Panc1 (cell line): ENCODE data around the gene C1orf116. TPM values are rescaled to one million over a fixed set of nuclear protein-coding genes. Genes with fewer than 3 reads are reported as not detected.
A peak's percentile ranks its signal among the peaks of the same experiment; 100 is the strongest.

ENCODE experiments used
- ATAC-seq: fragments of 200-7000 bp; cut with Tn5 transposase; 2 replicates; pipeline ENCODE4 v1.9.1; 2020; ENCODE audit warnings: mild to moderate bottlenecking, moderate library complexity
- BruUV-seq: library from RNA; stranded (reverse); fragments of 400-500 nt; replicated peaks from 2 replicates; lab custom pipeline; 2021; lab: Mats Ljungman, UMichigan
- CTCF ChIA-PET: fragments of 300-600 bp; sonication (Branson Sonifier 250); formaldehyde crosslinking; loops from one replicate; lab custom pipeline; 2022; ENCODE audit warnings: antibody characterized with exemption; lab: Charles Lee
- POLR2A ChIA-PET: fragments of 300-600 bp; sonication (Branson Sonifier 250); formaldehyde crosslinking; loops from one replicate; lab custom pipeline; 2022; ENCODE audit warnings: antibody characterized with exemption; lab: Charles Lee
- DNase-seq: peaks from one replicate; pipeline ENCODE4 v3.0.0-alpha.2; 2010; ENCODE audit warnings: low read depth, low spot score
- H3K27ac ChIP-seq: 2 replicates; pipeline ENCODE4 v1.5.1; 2011; ENCODE audit warnings: mild to moderate bottlenecking, low read length, inconsistent platforms
- H3K27me3 ChIP-seq: fragments of 200-500 bp; sonication (Bioruptor generic); 2 replicates; pipeline ENCODE4 v1.6.0; 2014; ENCODE audit warnings: low read length, inconsistent platforms; ENCODE audit not compliant: control insufficient read depth, insufficient read depth
- H3K36me3 ChIP-seq: fragments of 200-500 bp; sonication (Bioruptor generic); 2 replicates; pipeline ENCODE4 v1.5.1; 2014; ENCODE audit warnings: inconsistent platforms, mild to moderate bottlenecking, low read length, moderate library complexity; ENCODE audit not compliant: control insufficient read depth, insufficient read depth
- H3K4me1 ChIP-seq: 2 replicates; pipeline ENCODE4 v1.5.1; 2011; ENCODE audit warnings: inconsistent platforms, mild to moderate bottlenecking, low read length, moderate library complexity; ENCODE audit not compliant: control insufficient read depth, insufficient read depth
- H3K4me3 ChIP-seq, 2 experiments: 2 replicates each; pipeline ENCODE4 v1.5.1; 2011 to 2012; ENCODE audit warnings: low read depth in 2 of 2, low read length in 2 of 2, mild to moderate bottlenecking in 2 of 2, inconsistent platforms in 1 of 2, moderate library complexity in 1 of 2
- H3K9me3 ChIP-seq: fragments of 200-500 bp; sonication (Bioruptor generic); 2 replicates; pipeline ENCODE4 v1.5.1; 2014; ENCODE audit warnings: low read depth, mild to moderate bottlenecking, inconsistent platforms, low read length, moderate library complexity; ENCODE audit not compliant: control insufficient read depth, insufficient read depth
- POLR2AphosphoS5 ChIP-seq: IDR thresholded peaks from 2 replicates; pipeline ENCODE4 v1.6.1; 2012; ENCODE audit warnings: mild to moderate bottlenecking, low read depth, low read length, moderate library complexity
- SIN3A ChIP-seq: IDR thresholded peaks from 2 replicates; pipeline ENCODE4 v1.6.1; 2012; ENCODE audit warnings: low read depth, mild to moderate bottlenecking, low read length, moderate library complexity, borderline replicate concordance; ENCODE audit not compliant: insufficient read depth
- TCF7L2 ChIP-seq: IDR thresholded peaks from 2 replicates; pipeline ENCODE4 v1.6.1; 2011; ENCODE audit warnings: mild to moderate bottlenecking, low read depth, low read length, inconsistent platforms
- in situ Hi-C: cut with HindIII; loops from 2 replicates; pipeline ENCODE4 v1.10.0; 2016; ENCODE audit warnings: low sequenced_read_pairs, low pct_unique_long_range_greater_than_20kb
- intact Hi-C: fragments of 100-400 bp; cut with micrococcal nuclease; formaldehyde crosslinking; loops from one replicate; pipeline ENCODE4 v1.10.0; 2022; ENCODE audit not compliant: unreplicated experiment
- total RNA-seq: library from RNA; stranded (reverse); gene quantifications from one replicate; pipeline ENCODE4 v1.2.1, GENCODE V29; 2021; ENCODE audit not compliant: unreplicated experiment
- TF ChIP-seq, protein P1 (sequence below), 2 experiments: IDR thresholded peaks; 2 replicates each; pipeline ENCODE4 v1.6.1; 2011 to 2012; ENCODE audit warnings: low read depth in 2 of 2, control low read depth in 1 of 2, low read length in 1 of 2, mild to moderate bottlenecking in 1 of 2, moderate library complexity in 1 of 2; ENCODE audit not compliant: insufficient read depth in 1 of 2
- TF ChIP-seq, protein P2 (sequence below): fragments of 450-650 bp; IDR thresholded peaks from 2 replicates; pipeline ENCODE4 v1.5.1; 2017; ENCODE audit warnings: mild to moderate bottlenecking

The C1orf116 gene
- total RNA-seq, 1 experiment from 2014 or later: 0.08 TPM

DNA sequence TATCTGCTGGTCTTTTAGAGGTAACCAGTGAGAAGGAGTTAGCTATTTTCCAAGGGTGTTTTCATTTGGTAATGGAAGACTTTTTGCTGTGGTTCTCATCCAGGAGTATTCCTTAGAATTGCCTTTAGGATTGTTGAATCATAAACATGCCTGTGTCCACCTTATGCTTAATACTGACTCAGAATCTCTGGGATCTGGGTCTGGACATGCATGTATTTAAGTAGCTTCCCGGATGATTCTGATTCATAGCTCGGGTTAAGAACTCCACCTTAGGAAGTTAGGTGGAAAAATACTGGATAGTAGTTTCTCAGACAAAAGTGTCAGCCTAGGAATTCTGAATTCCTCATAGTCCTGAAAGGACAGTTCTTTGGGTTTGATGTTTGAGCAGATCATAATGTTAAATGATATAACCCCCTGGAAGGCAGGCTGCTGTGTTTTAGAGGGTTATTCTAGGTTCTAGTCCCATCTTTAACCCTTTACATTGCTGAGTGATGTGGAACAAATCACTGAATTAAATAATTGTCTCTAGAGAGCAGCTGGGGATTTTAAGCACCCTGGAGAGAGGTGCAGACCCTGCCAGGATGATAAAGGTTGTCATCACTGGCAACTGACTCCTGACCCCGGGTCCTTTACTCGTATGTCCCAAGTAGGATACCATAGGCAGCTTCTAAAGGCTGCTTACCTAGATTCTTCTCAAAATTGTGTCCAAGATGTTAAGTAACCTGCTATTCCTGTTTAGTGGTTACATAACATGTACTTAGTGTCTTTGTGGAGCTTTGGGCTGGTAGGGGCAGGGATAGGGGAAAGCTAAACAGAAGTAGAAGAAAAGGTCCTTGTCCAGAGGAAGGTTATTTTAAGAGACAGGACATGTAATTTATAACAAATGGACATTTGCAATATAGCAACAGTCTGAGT lies 41.6 kb upstream of the C1orf116 start:
- no peak overlapping the region for H3K4me3 ChIP-seq
- ChIA-PET POLR2A (no interaction called here), CTCF (no interaction called here)
- DNase-seq (no peak), ATAC-seq (no peak)
- H3K27ac ChIP-seq: no peak overlapping the region
- no TSS peak for BruUV-seq
- no peaks in the 10 kb centered on the region for H3K4me1 ChIP-seq
- intact Hi-C loops (no loop called here), in situ Hi-C loops (no loop called here)
- H3K36me3 ChIP-seq: no peaks in the 10 kb centered on the region; the same call in none of the 2 replicates
- H3K9me3 ChIP-seq: no peaks in the 10 kb centered on the region
- no peaks in the 10 kb centered on the region for H3K27me3 ChIP-seq
- TF ChIP-seq POLR2AphosphoS5 (no peak), TCF7L2 (no peak)
- TF ChIP-seq, protein P1, sequence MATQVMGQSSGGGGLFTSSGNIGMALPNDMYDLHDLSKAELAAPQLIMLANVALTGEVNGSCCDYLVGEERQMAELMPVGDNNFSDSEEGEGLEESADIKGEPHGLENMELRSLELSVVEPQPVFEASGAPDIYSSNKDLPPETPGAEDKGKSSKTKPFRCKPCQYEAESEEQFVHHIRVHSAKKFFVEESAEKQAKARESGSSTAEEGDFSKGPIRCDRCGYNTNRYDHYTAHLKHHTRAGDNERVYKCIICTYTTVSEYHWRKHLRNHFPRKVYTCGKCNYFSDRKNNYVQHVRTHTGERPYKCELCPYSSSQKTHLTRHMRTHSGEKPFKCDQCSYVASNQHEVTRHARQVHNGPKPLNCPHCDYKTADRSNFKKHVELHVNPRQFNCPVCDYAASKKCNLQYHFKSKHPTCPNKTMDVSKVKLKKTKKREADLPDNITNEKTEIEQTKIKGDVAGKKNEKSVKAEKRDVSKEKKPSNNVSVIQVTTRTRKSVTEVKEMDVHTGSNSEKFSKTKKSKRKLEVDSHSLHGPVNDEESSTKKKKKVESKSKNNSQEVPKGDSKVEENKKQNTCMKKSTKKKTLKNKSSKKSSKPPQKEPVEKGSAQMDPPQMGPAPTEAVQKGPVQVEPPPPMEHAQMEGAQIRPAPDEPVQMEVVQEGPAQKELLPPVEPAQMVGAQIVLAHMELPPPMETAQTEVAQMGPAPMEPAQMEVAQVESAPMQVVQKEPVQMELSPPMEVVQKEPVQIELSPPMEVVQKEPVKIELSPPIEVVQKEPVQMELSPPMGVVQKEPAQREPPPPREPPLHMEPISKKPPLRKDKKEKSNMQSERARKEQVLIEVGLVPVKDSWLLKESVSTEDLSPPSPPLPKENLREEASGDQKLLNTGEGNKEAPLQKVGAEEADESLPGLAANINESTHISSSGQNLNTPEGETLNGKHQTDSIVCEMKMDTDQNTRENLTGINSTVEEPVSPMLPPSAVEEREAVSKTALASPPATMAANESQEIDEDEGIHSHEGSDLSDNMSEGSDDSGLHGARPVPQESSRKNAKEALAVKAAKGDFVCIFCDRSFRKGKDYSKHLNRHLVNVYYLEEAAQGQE (IDR thresholded peaks at IDR 0.05; ENCODE audit: insufficient read depth in 1 of 2, low read depth in 2 of 2, low read length in 1 of 2): peak in 1 of 2 experiments; percentile 38; a peak in 1 of 4 replicates

DNA sequence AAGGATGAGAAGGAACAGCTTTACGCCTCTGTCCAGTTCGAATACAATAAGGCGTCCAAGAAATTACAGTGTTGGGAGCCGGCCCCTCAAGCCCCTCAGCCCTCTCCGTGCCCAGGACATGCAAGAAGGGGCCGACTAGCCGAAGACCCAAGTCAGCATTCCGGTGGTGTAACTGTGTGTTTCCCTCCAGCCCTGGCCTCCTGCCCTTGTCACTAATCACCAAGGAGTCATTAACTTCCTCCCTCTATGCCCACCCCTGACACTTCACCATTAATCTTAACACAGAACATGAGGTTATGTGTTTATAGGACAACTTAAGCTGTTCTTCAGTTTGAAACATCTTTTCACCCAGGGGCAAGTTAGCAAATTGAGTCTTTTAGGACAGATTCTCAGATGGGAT lies 39.7 kb upstream of the C1orf116 start:
- H3K27me3 ChIP-seq: no peaks in the 10 kb centered on the region
- intact Hi-C loops: no loop called here
- ATAC-seq (no peak), DNase-seq (no peak)
- BruUV-seq: no TSS peak
- CTCF ChIA-PET: interaction anchor here (0.5 kb wide), 1 partner anchor 343 kb away, joined by 7 read pairs; no protein-coding TSS in a partner anchor
- H3K36me3 ChIP-seq: no peaks in the 10 kb centered on the region; the same call in none of the 2 replicates
- H3K27ac ChIP-seq: no peak overlapping the region
- H3K4me3 ChIP-seq: no peak overlapping the region
- H3K4me1 ChIP-seq: no peaks in the 10 kb centered on the region
- POLR2A ChIA-PET: no interaction called here
- in situ Hi-C loops: no loop called here
- H3K9me3 ChIP-seq: no peaks in the 10 kb centered on the region
- TF ChIP-seq SIN3A: no peak
- no peak for TF ChIP-seq TCF7L2
- TF ChIP-seq, protein P1 (IDR thresholded peaks at IDR 0.05; ENCODE audit: insufficient read depth in 1 of 2, low read depth in 2 of 2, low read length in 1 of 2): no peak
- TF ChIP-seq POLR2AphosphoS5: no peak
- TF ChIP-seq, protein P2, sequence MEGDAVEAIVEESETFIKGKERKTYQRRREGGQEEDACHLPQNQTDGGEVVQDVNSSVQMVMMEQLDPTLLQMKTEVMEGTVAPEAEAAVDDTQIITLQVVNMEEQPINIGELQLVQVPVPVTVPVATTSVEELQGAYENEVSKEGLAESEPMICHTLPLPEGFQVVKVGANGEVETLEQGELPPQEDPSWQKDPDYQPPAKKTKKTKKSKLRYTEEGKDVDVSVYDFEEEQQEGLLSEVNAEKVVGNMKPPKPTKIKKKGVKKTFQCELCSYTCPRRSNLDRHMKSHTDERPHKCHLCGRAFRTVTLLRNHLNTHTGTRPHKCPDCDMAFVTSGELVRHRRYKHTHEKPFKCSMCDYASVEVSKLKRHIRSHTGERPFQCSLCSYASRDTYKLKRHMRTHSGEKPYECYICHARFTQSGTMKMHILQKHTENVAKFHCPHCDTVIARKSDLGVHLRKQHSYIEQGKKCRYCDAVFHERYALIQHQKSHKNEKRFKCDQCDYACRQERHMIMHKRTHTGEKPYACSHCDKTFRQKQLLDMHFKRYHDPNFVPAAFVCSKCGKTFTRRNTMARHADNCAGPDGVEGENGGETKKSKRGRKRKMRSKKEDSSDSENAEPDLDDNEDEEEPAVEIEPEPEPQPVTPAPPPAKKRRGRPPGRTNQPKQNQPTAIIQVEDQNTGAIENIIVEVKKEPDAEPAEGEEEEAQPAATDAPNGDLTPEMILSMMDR: no peak
